Activated gamma-delta T cell treated with anti-CD3 and anti-CD28 coated beads, Interleukin-2, amount 50 U/mL, for 16 hours (primary cell): ENCODE data around the gene MS4A2.
"Not testable (repeated sequence)": the region's sequence is repeated elsewhere in the genome, so short reads cannot be mapped to it uniquely, and the experiment has no call there.

Experiments used
- DNase-seq: peaks from one replicate; pipeline ENCODE4 v3.0.0-alpha.2; 2020; ENCODE audit warnings: low read depth

The MS4A2 gene

DNA sequence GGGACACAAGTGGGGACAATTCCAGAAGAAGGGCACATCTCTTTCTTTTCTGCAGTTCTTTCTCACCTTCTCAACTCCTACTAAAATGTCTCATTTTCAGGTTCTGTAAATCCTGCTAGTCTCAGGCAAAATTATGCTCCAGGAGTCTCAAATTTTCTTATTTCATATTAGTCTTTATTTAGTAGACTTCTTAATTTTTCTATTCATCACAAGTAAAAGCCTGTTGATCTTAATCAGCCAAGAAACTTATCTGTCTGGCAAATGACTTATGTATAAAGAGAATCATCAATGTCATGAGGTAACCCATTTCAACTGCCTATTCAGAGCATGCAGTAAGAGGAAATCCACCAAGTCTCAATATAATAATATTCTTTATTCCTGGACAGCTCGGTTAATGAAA lies at the start of gene MS4A2:
Gene MS4A2 (plus strand): TSS at position 301 of the 400 bp plus-strand sequence. CDS start 102 bp downstream, outside the sequence.
- DNase-seq: no peak

DNA sequence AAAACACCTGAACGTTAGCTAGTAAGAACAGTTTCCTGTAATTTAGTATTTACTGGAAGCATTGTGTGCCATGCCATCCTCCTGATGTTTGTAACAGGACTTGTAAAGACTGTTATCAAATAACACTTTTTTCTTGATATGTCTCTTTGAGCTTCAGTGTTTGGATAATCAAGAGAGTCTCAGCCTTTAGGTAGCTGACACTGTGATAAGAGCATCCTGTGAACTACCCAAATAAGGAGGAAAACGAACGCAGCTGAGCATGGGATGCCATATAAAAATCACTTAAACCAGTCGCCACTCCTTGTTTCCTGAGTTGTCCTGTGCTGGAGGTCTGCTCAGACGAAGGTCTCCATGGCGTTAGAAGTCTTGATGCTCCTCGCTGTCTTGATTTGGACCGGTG lies 48.4 kb upstream of the MS4A2 start, which contains the start of gene OOSP2:
Gene OOSP2 (plus strand): TSS at position 301 of the 400 bp plus-strand sequence. CDS start 51 bp downstream, at position 352.
- no peak for DNase-seq

DNA sequence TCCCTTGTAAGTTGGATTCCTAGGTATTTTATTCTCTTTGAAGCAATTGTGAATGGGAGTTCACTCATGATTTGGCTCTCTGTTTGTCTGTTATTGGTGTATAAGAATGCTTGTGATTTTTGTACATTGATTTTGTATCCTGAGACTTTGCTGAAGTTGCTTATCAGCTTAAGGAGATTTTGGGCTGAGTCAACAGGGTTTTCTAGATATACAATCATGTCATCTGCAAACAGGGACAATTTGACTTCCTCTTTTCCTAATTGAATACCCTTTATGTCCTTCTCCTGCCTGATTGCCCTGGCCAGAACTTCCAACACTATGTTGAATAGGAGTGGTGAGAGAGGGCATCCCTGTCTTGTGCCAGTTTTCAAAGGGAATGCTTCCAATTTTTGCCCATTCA lies 38.0 kb upstream of the MS4A2 start:
- not testable (repeated sequence) for DNase-seq

DNA sequence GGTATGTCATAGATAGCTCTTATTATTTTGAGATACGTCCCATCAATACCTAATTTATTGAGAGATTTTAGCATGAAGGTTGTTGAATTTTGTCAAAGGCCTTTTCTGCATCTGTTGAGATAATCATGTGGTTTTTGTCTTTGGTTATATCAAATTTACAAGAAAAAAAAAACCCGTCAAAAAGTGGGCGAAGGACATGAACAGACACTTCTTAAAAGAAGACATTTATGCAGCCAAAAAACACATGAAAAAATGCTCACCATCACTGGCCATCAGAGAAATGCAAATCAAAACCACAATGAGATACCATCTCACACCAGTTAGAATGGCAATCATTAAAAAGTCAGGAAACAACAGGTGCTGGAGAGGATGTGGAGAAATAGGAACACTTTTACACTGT lies 37.6 kb upstream of the MS4A2 start:
- not testable (repeated sequence) for DNase-seq

DNA sequence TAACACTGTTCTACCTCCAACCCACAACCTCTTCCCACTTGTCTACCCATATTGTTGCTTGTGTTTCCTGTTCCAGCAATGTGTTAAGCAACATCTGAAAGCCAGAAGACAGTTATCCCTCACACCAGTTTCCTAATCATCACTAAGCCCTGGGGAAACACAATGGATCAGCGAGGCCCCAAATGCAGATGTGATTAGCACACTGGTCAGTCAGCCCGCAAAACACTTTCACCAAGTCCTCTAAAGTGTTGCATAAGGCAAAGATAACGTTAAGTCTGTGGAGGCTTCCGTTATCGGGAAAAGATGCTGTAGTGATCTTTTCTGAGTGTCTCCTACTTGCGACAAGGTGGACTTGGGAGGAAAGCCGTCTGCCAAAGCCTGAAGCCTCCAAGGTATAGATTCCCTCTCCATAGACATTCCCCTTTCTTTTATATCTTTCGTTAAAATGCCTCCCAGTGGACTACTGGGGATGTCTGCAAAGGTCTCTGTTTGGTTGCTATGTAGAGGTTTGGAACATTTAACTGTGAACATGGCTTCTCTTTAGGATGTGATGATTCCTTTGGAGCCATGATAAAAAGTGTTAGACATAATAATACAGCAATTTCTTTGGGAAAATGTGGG lies 32.0 kb upstream of the MS4A2 start, which contains the start of gene MS4A3:
Gene MS4A3 (plus strand): TSS at position 317 of the 621 bp plus-strand sequence. CDS start 4,496 bp downstream, outside the sequence.
- DNase-seq: no peak

DNA sequence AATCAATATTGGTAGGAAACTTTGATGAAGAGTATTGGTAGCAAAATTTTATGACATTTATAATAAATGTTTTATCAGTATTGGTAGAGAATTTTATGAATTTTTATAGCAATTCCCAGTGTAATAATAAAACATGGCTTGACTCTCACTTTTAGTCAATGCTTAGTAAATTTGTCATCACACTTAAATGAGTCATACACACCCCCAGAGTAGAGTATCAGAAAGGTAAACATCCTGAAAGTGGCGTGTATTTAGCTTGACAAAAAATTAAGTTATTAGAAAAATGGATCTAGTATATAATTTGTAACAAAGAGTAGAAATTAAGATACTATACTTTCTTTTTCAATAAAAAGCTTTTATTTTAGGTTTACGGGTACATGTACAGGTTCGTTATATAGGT lies 29.4 kb upstream of the MS4A2 start:
- no peak for DNase-seq

DNA sequence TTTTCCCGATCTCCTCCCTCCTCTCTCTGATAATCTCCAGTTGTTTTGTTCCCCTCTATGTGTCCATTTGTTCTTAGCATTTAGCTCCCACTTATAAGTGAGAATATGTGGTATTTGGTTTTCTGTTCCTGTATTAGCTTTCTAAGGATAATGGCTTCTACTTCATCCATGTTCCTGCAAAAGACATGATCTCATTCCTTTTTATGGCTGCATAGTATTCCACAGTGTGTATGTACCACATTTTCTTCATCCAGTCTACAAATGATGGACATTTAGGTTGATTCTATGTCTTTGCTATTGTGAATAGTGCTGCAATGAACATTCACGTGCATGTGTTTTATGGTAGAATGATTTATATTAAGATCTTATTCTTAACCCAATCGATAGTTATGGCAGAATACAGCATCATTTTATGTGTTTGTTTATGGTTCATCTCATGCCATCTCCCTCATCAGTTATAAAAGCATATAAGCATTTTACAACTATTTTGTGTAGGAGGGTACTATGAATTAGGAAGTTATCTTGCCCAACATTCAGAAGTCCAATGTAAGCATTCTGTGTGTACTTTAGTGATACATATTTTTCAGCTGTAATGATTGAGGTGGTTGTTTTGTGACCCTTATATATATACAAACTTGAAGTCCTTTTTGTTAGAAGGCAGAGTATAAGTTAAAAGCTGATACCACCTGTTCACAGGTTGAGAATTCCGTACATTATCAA lies 28.8 kb upstream of the MS4A2 start:
- DNase-seq: no peak

DNA sequence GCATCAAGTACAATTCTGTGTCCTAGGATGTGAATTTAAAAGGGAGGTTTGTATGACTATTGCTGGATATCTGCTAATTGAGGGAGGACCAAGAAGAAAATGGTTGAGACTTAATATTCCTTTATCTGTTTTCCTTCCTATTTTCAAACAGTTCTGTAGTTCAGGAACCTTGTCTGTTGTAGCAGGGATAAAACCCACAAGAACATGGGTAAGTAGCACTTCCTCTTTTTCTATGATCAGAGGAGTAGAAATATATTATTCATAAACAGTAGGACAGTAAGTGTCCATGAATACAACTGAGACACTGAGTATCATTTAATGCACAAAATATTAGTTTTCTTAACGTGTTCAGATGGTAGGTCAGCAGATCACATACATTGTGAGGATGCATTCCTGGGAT lies 24.4 kb upstream of the MS4A2 start:
- DNase-seq: no peak

DNA sequence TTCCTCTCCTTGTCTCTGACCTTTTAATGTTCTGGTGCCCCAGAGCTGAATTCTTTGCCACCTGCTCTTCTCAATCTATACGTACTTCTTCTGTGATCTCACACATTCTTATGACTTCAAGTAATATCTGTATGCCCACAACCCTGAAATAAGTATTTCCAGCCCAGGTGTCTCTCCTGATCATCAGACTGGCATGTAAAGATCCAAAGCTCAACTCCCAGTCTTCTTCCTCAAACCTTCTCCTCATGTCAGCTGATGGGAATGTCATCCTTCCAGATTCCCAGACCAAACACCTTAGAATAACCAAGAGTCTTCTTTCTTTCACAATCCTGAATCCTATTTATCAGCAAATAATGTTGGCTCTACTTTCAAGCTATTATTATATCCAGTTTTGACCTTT lies 22.7 kb upstream of the MS4A2 start:
- DNase-seq: no peak

DNA sequence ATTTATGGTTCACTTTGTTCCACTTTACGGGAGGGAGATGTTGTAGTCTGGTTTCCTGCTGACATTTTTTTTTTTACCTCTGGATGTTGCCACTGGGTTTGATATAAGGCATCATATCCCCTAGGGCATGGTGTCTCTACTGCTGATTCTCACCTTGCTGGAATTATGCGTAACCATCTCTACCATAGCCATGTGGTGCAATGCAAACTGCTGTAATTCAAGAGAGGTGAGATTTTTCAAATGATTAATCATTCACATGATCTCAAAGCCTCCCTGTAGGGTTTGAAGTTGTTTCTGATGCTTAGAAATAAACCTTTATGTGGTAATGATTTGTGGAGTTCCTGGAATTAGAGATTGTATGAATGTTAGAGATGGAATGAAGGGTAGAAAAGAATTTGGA lies 19.0 kb upstream of the MS4A2 start:
- DNase-seq: no peak

DNA sequence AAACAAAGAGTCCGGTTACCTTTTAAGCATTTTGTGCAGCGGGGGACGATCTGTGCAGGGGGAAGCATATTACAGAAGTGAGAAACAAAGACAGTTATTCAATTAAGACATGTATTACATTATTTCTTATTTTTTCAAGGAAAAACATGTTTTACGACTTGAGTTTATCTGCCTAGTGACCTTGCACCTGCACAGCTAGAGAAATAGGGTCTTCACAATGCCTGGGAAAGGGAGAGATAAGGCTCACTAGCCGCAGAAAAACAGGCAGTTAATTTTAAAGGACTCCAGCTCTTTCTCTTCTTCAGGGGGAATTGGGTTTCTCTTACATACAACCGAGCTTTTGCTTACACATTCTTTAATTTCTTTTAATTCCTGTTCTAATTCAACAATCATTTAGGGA lies 16.8 kb upstream of the MS4A2 start:
- not testable (repeated sequence) for DNase-seq

DNA sequence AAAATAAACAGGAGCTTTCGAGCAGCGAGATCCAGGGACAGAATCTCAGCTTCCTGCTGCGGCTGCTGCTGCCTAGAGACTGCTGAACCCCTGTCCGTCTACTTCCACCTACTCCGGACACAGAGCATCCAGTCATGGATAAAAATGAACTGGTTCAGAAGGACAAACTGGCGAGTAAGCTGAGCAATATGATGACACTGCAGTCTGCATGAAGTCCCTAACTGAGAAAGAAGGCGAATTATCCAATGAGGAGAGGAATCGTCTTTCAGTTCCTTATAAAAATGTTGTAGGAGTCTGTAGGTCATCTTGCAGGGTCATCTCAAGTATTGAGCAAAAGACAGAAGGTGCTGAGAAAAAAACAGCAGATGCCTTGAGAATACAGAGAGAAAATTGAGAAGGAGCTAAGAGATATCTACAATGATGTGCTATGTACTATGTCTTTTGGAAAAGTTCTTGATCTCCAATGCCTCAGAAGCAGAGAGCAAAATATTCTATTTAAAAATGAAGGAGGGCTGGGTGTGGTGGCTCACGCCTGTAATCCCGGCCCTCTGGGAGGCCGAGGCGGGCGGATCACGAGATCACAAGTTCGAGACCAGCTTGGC lies 11.1 kb upstream of the MS4A2 start:
- DNase-seq: no peak

DNA sequence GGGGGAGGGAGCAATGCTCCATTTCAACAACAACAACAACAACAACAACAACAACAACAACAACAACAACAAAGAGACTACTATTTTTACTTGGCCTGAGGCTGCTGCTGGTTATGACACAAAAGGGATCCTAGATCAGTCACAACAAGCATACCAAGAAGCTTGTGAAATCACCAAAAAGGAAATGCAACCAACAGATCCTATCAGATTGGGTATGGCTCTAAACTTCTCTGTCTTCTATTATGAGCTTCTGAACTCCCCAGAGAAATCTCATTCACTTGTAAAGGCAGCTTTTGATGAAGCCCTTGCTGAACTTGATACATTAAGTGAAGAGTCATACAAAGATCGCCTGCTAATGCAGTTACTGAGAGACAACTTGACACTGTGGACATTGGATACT lies 10.5 kb upstream of the MS4A2 start:
- no peak for DNase-seq

DNA sequence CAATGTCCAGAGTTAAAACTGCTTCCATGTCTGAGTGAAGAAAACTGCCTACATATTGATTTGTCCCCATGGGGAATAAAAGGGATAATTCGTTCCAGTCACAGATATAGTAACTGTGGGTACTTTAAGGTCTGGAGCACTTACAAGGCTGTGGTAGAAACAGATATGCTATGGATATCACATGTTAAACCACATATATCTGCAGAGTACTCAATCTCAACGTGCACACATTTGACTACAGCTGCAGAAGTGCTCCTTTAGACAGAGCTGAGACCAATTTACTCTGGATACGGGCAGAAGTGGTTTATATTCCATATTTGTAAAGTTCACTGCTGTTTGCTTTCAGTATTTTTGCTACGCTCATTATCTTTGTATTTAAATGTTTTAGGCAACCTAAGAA lies 9.7 kb upstream of the MS4A2 start:
- DNase-seq: no peak

DNA sequence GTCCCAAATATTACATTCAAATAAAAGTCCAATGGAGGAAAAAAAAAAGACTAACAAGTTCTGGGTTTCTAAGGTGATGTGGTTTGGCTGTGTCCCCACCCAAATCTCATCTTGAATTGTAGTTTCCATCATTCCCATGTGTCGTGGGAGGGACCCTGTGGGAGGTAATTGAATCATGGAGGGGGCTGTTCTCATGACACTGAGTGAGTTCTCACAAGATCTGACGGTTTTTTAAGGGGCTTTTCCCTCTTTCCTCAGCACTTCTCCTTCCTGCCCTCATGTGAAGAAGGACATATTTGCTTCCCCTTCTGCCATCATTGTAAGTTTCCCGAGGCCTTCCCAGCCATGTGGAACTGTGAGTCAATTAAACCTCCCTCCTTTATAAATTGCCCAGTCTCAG lies 7.9 kb upstream of the MS4A2 start:
- DNase-seq: no peak

DNA sequence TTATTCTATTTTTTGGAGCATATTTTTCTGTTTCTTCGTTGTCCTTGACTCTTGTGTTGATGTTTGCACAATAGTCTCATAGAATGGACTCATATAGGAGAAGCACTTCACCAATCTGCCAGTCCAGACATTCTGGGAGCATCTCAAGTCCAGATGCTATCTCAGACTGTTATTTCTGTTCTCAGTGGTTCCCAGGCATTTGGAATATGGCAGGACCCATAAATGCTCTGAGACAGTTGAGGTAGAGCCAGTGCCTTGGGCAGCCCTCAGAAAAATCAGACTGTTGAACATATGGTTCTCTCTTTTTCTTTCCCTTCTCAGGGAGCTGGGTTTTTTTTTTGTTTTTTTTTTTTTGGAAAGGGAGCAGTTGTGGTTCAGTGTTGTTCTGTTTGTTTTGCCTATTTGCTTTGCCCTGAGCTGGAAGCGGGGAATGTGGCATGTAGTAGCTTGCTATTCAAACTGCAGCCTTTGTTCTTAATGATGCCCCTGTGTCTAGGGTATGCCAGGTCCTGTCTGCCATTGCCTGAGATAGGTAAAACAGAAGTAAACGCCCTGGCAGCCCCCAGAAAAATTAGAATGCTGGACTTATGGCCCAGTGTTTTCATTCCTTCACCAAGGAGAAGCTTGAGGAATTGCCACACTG lies 3.7 kb upstream of the MS4A2 start:
- DNase-seq: no peak

DNA sequence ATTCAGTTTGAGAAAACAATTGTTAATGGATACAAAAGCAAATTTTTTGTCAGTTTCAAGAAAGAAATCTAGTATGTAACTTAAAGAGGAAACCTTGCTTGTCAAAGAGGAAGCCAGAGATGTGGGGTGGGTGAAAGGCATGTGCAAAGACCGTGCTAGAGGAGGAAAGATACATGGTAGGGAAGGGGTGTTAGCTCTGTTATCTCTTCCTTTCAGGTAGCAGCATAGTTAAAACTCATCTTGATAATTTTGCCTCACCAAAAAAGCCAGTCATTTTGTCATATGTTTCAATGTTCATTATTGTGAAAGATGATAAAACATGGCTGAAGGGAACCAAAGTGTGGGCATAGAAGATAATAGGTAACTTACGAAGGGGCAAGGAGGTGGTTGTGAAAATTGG lies 2.6 kb upstream of the MS4A2 start:
- DNase-seq: no peak

DNA sequence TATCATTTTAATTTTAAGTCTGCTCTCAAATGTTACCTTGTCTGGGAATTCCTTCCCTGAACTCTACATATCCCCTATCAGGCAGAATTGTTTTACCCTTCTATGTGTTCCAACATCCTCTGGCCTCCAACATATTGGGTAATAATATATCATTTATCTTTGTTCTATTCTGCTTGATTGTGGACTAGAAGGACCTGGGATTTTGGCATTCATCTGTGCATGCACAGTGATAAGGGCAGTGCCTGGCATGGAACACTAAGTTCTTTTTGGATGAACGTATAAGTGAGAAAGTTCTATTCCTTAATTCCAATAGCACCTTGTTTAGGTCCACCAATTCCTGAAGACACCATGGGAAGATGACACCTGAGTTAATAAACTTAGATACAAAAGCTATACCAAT lies 1.2 kb upstream of the MS4A2 start:
- DNase-seq: no peak

DNA sequence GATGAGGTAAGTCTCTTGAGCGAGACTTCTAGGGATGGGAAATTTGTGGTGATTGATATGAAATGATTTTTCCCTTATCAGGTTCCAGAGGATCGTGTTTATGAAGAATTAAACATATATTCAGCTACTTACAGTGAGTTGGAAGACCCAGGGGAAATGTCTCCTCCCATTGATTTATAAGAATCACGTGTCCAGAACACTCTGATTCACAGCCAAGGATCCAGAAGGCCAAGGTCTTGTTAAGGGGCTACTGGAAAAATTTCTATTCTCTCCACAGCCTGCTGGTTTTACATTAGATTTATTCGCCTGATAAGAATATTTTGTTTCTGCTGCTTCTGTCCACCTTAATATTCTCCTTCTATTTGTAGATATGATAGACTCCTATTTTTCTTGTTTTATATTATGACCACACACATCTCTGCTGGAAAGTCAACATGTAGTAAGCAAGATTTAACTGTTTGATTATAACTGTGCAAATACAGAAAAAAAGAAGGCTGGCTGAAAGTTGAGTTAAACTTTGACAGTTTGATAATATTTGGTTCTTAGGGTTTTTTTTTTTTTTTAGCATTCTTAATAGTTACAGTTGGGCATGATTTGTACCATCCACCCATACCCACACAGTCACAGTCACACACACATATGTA lies 7.1 kb downstream of the MS4A2 start:
- no peak for DNase-seq

DNA sequence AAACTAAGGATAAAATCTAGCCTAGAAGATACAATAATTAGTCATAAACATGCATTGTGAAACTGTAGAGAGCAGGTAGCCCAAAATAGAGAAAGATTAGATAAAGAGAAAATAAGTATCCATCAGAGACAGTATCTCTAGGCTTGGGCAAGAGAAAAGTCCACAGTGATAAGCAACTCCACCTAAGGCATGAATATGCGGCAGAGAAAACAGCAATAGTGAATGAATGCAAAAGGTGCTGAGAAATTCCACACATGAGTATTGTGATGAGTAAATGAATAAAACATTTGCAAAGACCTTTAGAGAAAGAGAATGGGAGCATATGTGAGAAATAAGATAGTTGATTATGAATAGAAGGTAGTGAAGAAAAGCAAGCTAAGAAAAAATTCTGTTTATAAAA lies 8.7 kb downstream of the MS4A2 start:
- DNase-seq: no peak

DNA sequence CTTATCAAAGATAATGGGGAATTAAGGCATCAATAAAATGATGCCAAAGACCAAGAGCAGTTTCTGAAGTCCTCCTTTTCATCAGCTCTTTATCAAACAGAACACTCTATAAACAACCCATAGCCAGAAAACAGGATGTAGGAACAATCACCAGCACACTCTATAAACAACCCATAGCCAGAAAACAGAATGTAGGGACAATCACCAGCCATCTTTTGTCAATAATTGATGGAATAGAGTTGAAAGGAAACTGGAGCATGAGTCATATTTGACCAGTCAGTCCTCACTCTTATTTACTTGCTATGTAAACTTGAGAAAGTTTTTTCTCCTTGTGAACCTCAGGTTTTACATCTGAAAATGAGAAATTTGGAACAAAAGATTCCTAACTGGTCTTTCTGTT lies 10.0 kb downstream of the MS4A2 start:
- DNase-seq: no peak

DNA sequence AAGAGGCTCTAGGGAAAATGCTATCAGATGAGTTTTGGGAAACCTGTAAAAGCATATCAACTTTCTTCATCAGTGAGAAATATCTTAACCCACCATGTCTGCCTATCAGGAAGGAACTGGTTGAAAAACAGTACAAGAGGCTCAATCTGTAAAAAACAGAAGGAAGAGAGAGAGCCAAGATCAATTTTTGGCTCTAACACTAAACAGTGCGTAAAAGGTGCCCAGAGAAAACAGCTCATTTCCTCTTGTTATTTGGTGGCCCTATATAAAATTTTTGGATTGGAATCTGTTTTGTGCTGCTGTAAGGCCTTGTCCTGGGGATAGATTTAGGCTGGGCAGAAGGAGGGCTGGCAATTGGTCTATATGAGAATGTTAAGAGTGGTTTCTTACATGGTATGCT lies 12.1 kb downstream of the MS4A2 start:
- DNase-seq: no peak
